ENCODE data around the gene TUNAR. TPM values are rescaled to one million over a fixed set of nuclear protein-coding genes. Genes with fewer than 3 reads are reported as not detected.

The TUNAR gene
- total RNA-seq, 1 donor from 2014 or later = not detected

DNA sequence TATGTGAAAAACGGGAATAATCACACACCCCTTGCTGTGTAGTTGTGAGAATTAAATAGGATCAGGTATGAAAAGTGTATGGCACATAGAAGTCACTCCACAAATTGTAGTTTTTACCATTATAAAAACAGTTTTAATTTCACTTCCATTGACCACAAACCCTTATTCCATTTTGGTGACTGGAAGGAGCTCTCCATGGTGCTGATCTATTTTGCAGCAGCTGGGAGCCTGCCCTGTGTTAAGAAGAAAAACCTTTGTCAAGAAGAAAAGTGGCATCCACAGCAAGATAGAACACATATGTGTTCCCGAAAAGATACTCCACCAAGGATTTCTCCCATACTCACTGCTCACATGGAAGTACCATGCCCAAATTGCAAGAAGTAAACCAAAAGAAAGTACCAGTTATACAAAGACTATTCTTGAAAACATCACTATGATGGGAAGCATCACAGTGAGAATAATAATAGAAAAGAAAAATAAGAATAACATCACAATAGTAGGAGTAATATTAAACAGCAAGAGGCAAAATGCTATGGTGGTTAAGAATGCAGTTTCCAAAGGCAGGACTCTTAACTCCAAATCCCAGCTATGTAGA is 58.7 kb downstream of the TUNAR start:
- TF ChIP-seq, protein P1, sequence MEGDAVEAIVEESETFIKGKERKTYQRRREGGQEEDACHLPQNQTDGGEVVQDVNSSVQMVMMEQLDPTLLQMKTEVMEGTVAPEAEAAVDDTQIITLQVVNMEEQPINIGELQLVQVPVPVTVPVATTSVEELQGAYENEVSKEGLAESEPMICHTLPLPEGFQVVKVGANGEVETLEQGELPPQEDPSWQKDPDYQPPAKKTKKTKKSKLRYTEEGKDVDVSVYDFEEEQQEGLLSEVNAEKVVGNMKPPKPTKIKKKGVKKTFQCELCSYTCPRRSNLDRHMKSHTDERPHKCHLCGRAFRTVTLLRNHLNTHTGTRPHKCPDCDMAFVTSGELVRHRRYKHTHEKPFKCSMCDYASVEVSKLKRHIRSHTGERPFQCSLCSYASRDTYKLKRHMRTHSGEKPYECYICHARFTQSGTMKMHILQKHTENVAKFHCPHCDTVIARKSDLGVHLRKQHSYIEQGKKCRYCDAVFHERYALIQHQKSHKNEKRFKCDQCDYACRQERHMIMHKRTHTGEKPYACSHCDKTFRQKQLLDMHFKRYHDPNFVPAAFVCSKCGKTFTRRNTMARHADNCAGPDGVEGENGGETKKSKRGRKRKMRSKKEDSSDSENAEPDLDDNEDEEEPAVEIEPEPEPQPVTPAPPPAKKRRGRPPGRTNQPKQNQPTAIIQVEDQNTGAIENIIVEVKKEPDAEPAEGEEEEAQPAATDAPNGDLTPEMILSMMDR (IDR thresholded peaks at IDR 0.05) = no peak

DNA sequence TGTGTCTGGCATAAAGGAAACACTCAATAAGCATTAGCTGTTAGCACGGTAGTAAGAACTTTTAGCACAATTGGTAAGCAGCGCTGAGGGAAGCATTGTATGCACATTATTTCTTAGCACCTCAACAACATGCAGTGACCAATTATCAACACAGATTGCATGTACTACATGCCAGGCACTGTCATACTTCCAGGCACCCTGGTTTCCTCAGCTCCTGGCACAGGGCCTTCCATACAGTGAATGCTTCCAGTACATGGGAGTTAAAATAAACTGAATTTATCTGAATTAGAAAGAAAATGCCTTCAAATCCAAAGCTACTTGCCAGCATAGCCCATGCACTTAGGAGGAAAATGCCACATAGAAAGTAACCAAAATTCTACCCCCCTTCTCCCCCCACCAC is 59.4 kb downstream of the TUNAR start:
- no peaks in the 10 kb centered on the region for H3K9me3 ChIP-seq
- no peak for DNase-seq (ENCODE audit: low spot score in 2 of 2)
- H3K36me3 ChIP-seq = no peaks in the 10 kb centered on the region
- no peaks in the 10 kb centered on the region for H3K4me1 ChIP-seq
- TF ChIP-seq, protein P1 (IDR thresholded peaks at IDR 0.05) = no peak
- H3K4me3 ChIP-seq = no peak overlapping the region
- H3K27ac ChIP-seq = no peak overlapping the region
- H3K27me3 ChIP-seq = no peaks in the 10 kb centered on the region
- intact Hi-C loops (cut with DNase I) = no loop called here

More for the DNA sequence above, 58.7 kb downstream of the TUNAR start:
- H3K27me3 ChIP-seq = no peaks in the 10 kb centered on the region
- H3K4me3 ChIP-seq = no peak overlapping the region
- H3K9me3 ChIP-seq = no peaks in the 10 kb centered on the region
- no peaks in the 10 kb centered on the region for H3K4me1 ChIP-seq
- no peak overlapping the region for H3K27ac ChIP-seq
- DNase-seq (ENCODE audit: low spot score in 2 of 2) = no peak
- intact Hi-C loops (cut with DNase I) = no loop called here
- H3K36me3 ChIP-seq = no peaks in the 10 kb centered on the region

DNA sequence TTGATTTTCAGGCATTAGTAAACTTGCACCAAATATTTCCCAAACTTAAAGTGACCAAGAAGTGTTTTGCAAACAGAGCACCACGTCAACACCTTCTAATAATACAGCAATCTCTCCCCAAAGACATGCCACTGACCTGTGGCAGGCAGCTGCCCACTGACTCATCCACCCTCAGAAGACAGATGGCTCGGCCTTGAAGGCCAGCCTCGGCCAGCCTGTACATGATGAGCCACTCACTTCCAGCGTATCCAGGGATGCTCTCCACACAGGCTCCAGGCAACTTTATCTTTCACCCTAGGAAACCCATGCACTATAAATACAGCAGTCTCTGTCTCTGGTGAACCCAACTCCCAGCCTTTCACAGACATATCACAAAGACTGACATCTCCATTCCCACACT is 62.7 kb downstream of the TUNAR start:
- intact Hi-C loops (cut with DNase I) = no loop called here

DNA sequence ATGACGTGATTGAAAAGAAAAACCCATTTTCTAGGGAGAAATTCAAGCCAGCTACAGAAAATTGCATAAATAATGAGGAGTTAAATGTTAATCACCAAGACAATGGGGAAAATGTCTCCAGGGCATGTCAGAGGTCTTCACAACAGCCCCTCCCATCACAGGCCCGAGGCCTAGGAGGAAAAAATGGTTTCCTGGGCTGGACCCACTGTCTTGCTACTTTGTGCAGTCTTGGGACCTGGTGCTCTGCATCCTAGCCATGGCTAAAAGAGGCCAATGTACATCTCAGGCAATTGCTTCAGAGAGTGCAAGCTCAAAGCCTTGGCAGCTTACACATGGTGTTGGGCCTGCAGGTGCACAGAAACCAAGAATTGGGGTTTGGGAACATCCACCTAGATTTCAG is 65.3 kb downstream of the TUNAR start:
- Histone ChIP-seq H3K4me3 (no peak overlapping the region), H3K27ac (no peak overlapping the region), H3K4me1 (no peaks in the 10 kb centered on the region), H3K9me3 (no peaks in the 10 kb centered on the region), H3K27me3 (no peaks in the 10 kb centered on the region), H3K36me3 (no peaks in the 10 kb centered on the region)
- intact Hi-C loops (cut with DNase I) = no loop called here
- DNase-seq (ENCODE audit: low spot score in 2 of 2) = no peak
- TF ChIP-seq, protein P1 (IDR thresholded peaks at IDR 0.05) = no peak

More for the DNA sequence above, 62.7 kb downstream of the TUNAR start:
- Histone ChIP-seq H3K4me3 (no peak overlapping the region), H3K36me3 (no peaks in the 10 kb centered on the region), H3K9me3 (no peaks in the 10 kb centered on the region), H3K27me3 (no peaks in the 10 kb centered on the region), H3K27ac (no peak overlapping the region), H3K4me1 (no peaks in the 10 kb centered on the region)
- DNase-seq (ENCODE audit: low spot score in 2 of 2) = no peak
- TF ChIP-seq, protein P1 (IDR thresholded peaks at IDR 0.05) = no peak

DNA sequence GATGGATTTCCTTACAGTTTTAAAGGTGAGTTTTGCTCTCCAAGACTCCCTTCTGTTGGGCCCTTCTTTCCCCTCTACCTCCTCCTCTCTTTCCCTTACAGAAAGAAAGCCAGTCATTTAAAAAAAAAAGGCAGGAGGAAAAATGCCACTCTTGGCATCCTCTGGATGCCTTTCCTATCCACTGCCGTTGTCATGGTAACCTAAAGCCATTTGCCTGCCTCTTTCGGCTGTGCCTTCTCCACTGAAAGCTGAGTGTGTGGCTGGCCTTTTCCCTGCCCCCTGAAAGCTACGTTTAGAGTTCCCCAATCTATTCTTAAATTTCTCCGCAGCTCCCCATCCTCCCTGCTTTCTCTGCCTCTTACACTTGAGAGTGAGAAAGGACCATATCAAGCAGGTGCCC is 67.1 kb downstream of the TUNAR start:
- H3K9me3 ChIP-seq = no peaks in the 10 kb centered on the region
- intact Hi-C loops (cut with DNase I) = no loop called here
- TF ChIP-seq, protein P1 (IDR thresholded peaks at IDR 0.05) = no peak
- no peaks in the 10 kb centered on the region for H3K27me3 ChIP-seq
- H3K4me1 ChIP-seq = no peaks in the 10 kb centered on the region
- no peaks in the 10 kb centered on the region for H3K36me3 ChIP-seq
- DNase-seq (ENCODE audit: low spot score in 2 of 2) = no peak
- H3K4me3 ChIP-seq = no peak overlapping the region
- no peak overlapping the region for H3K27ac ChIP-seq

DNA sequence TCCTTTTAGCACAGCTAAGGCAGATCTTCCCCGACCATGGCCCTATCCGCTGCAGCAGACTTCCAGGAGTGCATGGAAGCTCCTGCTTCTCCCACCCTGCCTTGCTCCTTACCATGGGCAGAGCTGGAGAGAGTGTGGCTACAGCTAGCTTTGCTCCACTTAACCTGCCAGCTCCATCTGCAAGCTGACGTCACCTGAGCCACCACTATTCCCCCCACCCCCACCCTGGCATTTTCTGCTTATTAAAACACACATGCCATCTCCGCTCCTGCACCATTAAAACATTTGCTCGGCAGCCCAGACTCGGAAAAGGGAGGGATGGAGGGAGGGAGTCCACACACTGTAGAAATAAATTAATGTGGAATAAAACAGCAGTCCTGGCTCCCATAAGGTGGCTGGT is 67.8 kb downstream of the TUNAR start:
- no peak for DNase-seq (ENCODE audit: low spot score in 2 of 2)
- intact Hi-C loops (cut with DNase I) = no loop called here
- Histone ChIP-seq H3K4me3 (no peak overlapping the region), H3K27me3 (no peaks in the 10 kb centered on the region), H3K9me3 (no peaks in the 10 kb centered on the region), H3K27ac (no peak overlapping the region), H3K36me3 (no peaks in the 10 kb centered on the region), H3K4me1 (no peaks in the 10 kb centered on the region)
- TF ChIP-seq, protein P1 (IDR thresholded peaks at IDR 0.05) = no peak
